ENCODE data around the gene C20orf204. TPM values are rescaled to one million over a fixed set of nuclear protein-coding genes. Genes with fewer than 3 reads are reported as not detected.
A peak's percentile ranks its signal among the peaks of the same experiment; 100 is the strongest.

Gene C20orf204
- total and polyA plus RNA-seq, 10 of the 15 experiments (the other 5 are each of a cell fraction or from before 2014, with no cell fraction given) = 0.24 to 56.0 (median 12.4) TPM

DNA sequence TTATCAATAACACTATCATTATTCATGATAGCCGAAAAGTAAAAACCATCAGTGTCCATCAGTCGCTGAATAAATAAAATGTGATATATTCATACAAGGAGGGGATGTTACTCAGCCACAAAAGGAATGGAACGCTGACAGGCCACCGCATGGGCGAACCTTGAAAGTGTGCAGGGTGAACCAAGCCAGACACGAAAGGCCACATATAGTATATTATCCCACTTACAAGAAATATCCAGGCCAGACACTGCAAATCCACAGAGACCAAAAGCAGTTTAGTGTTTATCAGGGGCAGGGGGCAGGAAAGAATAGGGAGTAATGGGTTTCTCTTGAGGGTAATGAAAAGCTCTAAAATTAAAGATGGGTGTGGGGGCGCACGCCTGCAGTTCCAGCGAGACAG lies 7.8 kb downstream of the C20orf204 start:
- ChIA-PET SMC1A (ENCODE audit: uncharacterized antibody, unreplicated experiment) (no interaction called here), CTCF (interaction anchor here (9.1 kb wide), 1 partner anchor 13 kb away, joined by 108 read pairs; no protein-coding TSS in a partner anchor), RAD21 (ENCODE audit: unreplicated experiment) (interaction anchor here (2.0 to 2.1 kb wide), 2 partner anchors 10 to 77 kb away, joined by 5 to 8 read pairs; no protein-coding TSS in a partner anchor), POLR2A (no interaction called here)
- intact Hi-C loops (cut with micrococcal nuclease; ENCODE audit: unreplicated experiment) = no loop called here
- TF ChIP-seq POLR2AphosphoS2 (IDR thresholded peaks at IDR 0.05; ENCODE audit: low read depth, low read length) (peak; percentile 53; the same call in 1 of the 2 replicates), HDAC2 (IDR thresholded peaks at IDR 0.05) (no peak), EGR1 (IDR thresholded peaks at IDR 0.05; ENCODE audit: borderline replicate concordance in 1 of 2, low read depth in 2 of 2, low read length in 2 of 2) (no peak)
- Histone ChIP-seq H2AFZ (ENCODE audit: control insufficient read depth, low read depth, low read length) (no peak overlapping the region), H3K4me2 (ENCODE audit: control insufficient read depth, insufficient read depth) (no peak overlapping the region), H3K4me1 (ENCODE audit: control insufficient read depth, insufficient read depth, low read length) (peaks cover 14% of the 10 kb centered on the region), H3K36me3 (ENCODE audit: control insufficient read depth in 2 of 2, insufficient read depth in 2 of 2, low read length in 1 of 2) (no peaks in the 10 kb centered on the region), H3K79me2 (ENCODE audit: control insufficient read depth, insufficient read depth, low read length) (no peaks in the 10 kb centered on the region), H4K20me1 (ENCODE audit: control insufficient read depth, insufficient read depth) (no peaks in the 10 kb centered on the region), H3K27me3 (replicated peaks in 1 of 2; ENCODE audit: control insufficient read depth in 2 of 2, insufficient read depth in 2 of 2, low read length in 1 of 2) (peaks cover 1 to 5% of the 10 kb centered on the region in 2 experiments; a peak in 3 of 4 replicates), H3K9ac (ENCODE audit: control insufficient read depth, insufficient read depth, low read length) (no peak overlapping the region), H3K27ac (ENCODE audit: control insufficient read depth, insufficient read depth) (no peak overlapping the region), H3K9me3 (replicated peaks; ENCODE audit: control insufficient read depth, insufficient read depth, low read length) (no peaks in the 10 kb centered on the region), H3K4me3 (no peak overlapping the region)
- DNase-seq (ENCODE audit: low read depth, low spot score) = no peak
- no peak for FAIRE-seq
- 68% methylated on average over 9 of the region's 9 CpGs for WGBS (ENCODE audit: insufficient coverage, insufficient replicate concordance, low lambda C conversion rate, missing lambda C conversion rate)
- in situ Hi-C loops (cut with MboI) = no loop called here
- no TSS peak for BruUV-seq (replicated peaks)
- ATAC-seq = no peak

DNA sequence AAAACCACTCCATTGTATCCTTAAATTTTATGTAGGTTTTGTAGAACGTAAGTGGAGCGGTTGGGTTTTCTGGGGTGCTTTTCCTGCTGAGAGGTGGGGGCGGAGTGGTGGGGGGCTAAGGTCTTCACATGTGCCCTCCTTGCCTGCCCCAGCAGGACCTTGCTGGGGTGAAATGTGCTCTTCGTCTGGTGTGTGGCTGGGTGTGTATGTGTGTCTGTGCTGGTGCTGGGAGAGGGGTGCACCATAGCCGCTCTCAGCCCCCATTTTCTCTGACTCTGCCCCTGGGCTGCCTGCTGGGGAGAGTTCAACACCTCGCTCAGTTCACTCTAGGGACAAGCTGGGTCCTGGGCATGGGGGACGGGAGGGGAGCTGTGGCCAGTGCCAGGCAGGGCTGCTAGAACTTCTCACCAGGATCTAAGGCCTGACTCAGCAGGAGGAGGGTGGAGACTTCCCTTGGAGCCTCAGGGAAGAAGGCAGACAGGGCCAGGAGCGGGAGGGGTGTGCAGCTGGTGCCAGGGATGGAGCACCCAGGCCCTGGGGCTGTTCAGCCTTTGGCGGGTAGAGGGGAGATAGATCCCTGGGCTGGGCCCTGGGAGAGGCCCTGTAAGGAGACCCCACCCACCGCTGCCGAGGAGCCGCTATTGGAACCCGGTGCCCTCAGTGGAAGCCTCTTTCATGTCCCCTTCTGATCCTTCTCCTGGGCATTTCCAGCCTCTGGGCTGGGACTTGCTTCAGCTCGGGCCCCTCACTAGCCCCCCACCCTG lies 8.7 kb downstream of the C20orf204 start:
- H3K4me2 ChIP-seq (ENCODE audit: control insufficient read depth, insufficient read depth) = no peak overlapping the region
- H3K27ac ChIP-seq (ENCODE audit: control insufficient read depth, insufficient read depth) = no peak overlapping the region
- H3K79me2 ChIP-seq (ENCODE audit: control insufficient read depth, insufficient read depth, low read length) = no peaks in the 10 kb centered on the region
- no peaks in the 10 kb centered on the region for H3K36me3 ChIP-seq (ENCODE audit: control insufficient read depth in 2 of 2, insufficient read depth in 2 of 2, low read length in 1 of 2)
- BruUV-seq (replicated peaks) = no TSS peak
- H2AFZ ChIP-seq (ENCODE audit: control insufficient read depth, low read depth, low read length) = no peak overlapping the region
- 63% methylated on average over 14 of the region's 14 CpGs for WGBS (ENCODE audit: insufficient coverage, insufficient replicate concordance, low lambda C conversion rate, missing lambda C conversion rate)
- intact Hi-C loops (cut with micrococcal nuclease; ENCODE audit: unreplicated experiment) (no loop called here), in situ Hi-C loops (cut with MboI) (no loop called here)
- ChIA-PET RAD21 (ENCODE audit: unreplicated experiment) (interaction anchor here (2.0 to 2.1 kb wide), 2 partner anchors 9 to 77 kb away, joined by 5 to 8 read pairs; no protein-coding TSS in a partner anchor), SMC1A (ENCODE audit: uncharacterized antibody, unreplicated experiment) (no interaction called here), POLR2A (interaction anchor here (0.7 kb wide), 1 partner anchor 10 kb away, joined by 3 read pairs; no protein-coding TSS in a partner anchor), CTCF (interaction anchor here (9.1 kb wide), 1 partner anchor 12 kb away, joined by 108 read pairs; no protein-coding TSS in a partner anchor)
- TF ChIP-seq, protein P1, sequence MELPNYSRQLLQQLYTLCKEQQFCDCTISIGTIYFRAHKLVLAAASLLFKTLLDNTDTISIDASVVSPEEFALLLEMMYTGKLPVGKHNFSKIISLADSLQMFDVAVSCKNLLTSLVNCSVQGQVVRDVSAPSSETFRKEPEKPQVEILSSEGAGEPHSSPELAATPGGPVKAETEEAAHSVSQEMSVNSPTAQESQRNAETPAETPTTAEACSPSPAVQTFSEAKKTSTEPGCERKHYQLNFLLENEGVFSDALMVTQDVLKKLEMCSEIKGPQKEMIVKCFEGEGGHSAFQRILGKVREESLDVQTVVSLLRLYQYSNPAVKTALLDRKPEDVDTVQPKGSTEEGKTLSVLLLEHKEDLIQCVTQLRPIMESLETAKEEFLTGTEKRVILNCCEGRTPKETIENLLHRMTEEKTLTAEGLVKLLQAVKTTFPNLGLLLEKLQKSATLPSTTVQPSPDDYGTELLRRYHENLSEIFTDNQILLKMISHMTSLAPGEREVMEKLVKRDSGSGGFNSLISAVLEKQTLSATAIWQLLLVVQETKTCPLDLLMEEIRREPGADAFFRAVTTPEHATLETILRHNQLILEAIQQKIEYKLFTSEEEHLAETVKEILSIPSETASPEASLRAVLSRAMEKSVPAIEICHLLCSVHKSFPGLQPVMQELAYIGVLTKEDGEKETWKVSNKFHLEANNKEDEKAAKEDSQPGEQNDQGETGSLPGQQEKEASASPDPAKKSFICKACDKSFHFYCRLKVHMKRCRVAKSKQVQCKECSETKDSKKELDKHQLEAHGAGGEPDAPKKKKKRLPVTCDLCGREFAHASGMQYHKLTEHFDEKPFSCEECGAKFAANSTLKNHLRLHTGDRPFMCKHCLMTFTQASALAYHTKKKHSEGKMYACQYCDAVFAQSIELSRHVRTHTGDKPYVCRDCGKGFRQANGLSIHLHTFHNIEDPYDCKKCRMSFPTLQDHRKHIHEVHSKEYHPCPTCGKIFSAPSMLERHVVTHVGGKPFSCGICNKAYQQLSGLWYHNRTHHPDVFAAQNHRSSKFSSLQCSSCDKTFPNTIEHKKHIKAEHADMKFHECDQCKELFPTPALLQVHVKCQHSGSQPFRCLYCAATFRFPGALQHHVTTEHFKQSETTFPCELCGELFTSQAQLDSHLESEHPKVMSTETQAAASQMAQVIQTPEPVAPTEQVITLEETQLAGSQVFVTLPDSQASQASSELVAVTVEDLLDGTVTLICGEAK (IDR thresholded peaks at IDR 0.05; ENCODE audit: borderline replicate concordance) = no peak
- TF ChIP-seq WRNIP1 (IDR thresholded peaks at IDR 0.05; ENCODE audit: borderline replicate concordance, low read depth, low read length) = no peak
- TF ChIP-seq HCFC1 (IDR thresholded peaks at IDR 0.05; ENCODE audit: low read length) = no peak
- TF ChIP-seq, protein P2, sequence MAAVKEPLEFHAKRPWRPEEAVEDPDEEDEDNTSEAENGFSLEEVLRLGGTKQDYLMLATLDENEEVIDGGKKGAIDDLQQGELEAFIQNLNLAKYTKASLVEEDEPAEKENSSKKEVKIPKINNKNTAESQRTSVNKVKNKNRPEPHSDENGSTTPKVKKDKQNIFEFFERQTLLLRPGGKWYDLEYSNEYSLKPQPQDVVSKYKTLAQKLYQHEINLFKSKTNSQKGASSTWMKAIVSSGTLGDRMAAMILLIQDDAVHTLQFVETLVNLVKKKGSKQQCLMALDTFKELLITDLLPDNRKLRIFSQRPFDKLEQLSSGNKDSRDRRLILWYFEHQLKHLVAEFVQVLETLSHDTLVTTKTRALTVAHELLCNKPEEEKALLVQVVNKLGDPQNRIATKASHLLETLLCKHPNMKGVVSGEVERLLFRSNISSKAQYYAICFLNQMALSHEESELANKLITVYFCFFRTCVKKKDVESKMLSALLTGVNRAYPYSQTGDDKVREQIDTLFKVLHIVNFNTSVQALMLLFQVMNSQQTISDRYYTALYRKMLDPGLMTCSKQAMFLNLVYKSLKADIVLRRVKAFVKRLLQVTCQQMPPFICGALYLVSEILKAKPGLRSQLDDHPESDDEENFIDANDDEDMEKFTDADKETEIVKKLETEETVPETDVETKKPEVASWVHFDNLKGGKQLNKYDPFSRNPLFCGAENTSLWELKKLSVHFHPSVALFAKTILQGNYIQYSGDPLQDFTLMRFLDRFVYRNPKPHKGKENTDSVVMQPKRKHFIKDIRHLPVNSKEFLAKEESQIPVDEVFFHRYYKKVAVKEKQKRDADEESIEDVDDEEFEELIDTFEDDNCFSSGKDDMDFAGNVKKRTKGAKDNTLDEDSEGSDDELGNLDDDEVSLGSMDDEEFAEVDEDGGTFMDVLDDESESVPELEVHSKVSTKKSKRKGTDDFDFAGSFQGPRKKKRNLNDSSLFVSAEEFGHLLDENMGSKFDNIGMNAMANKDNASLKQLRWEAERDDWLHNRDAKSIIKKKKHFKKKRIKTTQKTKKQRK (IDR thresholded peaks at IDR 0.05; ENCODE audit: low read depth, low read length) = no peak
- no peak overlapping the region for H3K4me3 ChIP-seq
- H3K9me3 ChIP-seq (replicated peaks; ENCODE audit: control insufficient read depth, insufficient read depth, low read length) = no peaks in the 10 kb centered on the region
- FAIRE-seq = no peak
- no peak for DNase-seq (ENCODE audit: low read depth, low spot score)
- no peaks in the 10 kb centered on the region for H4K20me1 ChIP-seq (ENCODE audit: control insufficient read depth, insufficient read depth)
- H3K9ac ChIP-seq (ENCODE audit: control insufficient read depth, insufficient read depth, low read length) = no peak overlapping the region
- peaks cover 9% of the 10 kb centered on the region for H3K4me1 ChIP-seq (ENCODE audit: control insufficient read depth, insufficient read depth, low read length)
- ATAC-seq = no peak
- peaks cover 1 to 5% of the 10 kb centered on the region in 2 experiments; a peak in 3 of 4 replicates for H3K27me3 ChIP-seq (replicated peaks in 1 of 2; ENCODE audit: control insufficient read depth in 2 of 2, insufficient read depth in 2 of 2, low read length in 1 of 2)

All from GM12878 (cell line).